K562 (cell line): ENCODE results near the gene TAL1. TPM values are rescaled to one million over a fixed set of nuclear protein-coding genes. Genes with fewer than 3 reads are reported as not detected.

Experiments
- CEBPB ChIP-seq: fragments of 450-650 bp; IDR thresholded peaks from 2 replicates; pipeline ENCODE4 v1.6.1; 2016; ENCODE audit warnings: missing genetic modification characterization, missing compliant biosample characterization
- CHAMP1 ChIP-seq: fragments of 450-650 bp; IDR thresholded peaks from 2 replicates; pipeline ENCODE4 v1.6.1; 2016; ENCODE audit warnings: mild to moderate bottlenecking
- FOXM1 ChIP-seq, 2 experiments: fragments of 450-650 bp in 1 of 2; sonication (generic) in 1 of 2; formaldehyde crosslinking in 1 of 2; IDR thresholded peaks; 2 replicates each; pipeline versions ENCODE4 v1.6.1 to v1.9.0; 2017 to 2022; ENCODE audit warnings: low read depth in 2 of 2, mild to moderate bottlenecking in 2 of 2, missing genetic modification reagents in 1 of 2, moderate library complexity in 1 of 2
- HMG20A ChIP-seq: fragments of 450-650 bp; formaldehyde crosslinking; conservative IDR thresholded peaks from 2 replicates; pipeline ENCODE4 v1.4.0; 2020; ENCODE audit warnings: mild to moderate bottlenecking, mixed read lengths
- KLF16 ChIP-seq: IDR thresholded peaks from 2 replicates; pipeline ENCODE4 v1.6.1; 2016; ENCODE audit warnings: antibody characterized with exemption
- NEUROD1 ChIP-seq: fragments of 150-350 bp; IDR thresholded peaks from 2 replicates; pipeline ENCODE4 v1.6.1; 2014; ENCODE audit warnings: borderline replicate concordance, low read length, low read depth; ENCODE audit not compliant: partially characterized antibody
- PCBP2 ChIP-seq: fragments of 200-400 bp; formaldehyde crosslinking; IDR thresholded peaks from 2 replicates; pipeline ENCODE4 v1.6.1; 2018; ENCODE audit warnings: low read length, low read depth, mild to moderate bottlenecking, moderate library complexity; ENCODE audit not compliant: poor library complexity, severe bottlenecking
- PHB ChIP-seq: fragments of 250-450 bp; sonication (Bioruptor Pico); IDR thresholded peaks from 2 replicates; pipeline ENCODE4 v1.5.0; 2021
- PHF8 ChIP-seq: fragments of 200-600 bp; sonication (generic); IDR thresholded peaks from 2 replicates; pipeline ENCODE4 v1.6.1; 2012; ENCODE audit warnings: mixed run types, mild to moderate bottlenecking, inconsistent platforms, low read length, moderate library complexity, borderline replicate concordance
- ZBTB40 ChIP-seq, 2 experiments: fragments of 450-650 bp in 1 of 2; sonication (generic) in 1 of 2; formaldehyde crosslinking in 1 of 2; IDR thresholded peaks; 2 replicates each; pipeline versions ENCODE4 v1.7.1 to v1.9.0; 2016 to 2022; ENCODE audit warnings: inconsistent platforms in 1 of 2, mild to moderate bottlenecking in 1 of 2, missing genetic modification reagents in 1 of 2
- ZNF277 ChIP-seq: fragments of 250-450 bp; sonication (Bioruptor Pico); IDR thresholded peaks from 2 replicates; pipeline ENCODE4 v1.8.0; 2022; ENCODE audit warnings: inconsistent platforms, mild to moderate bottlenecking, moderate library complexity, borderline replicate concordance
- ZNF41 ChIP-seq: fragments of 250-450 bp; sonication (Bioruptor Pico); conservative IDR thresholded peaks from 2 replicates; pipeline ENCODE4 v1.4.0; 2020; ENCODE audit warnings: mild to moderate bottlenecking
- ZNF436 ChIP-seq: fragments of 250-450, 450-650 bp; sonication (Bioruptor Pico); formaldehyde crosslinking; IDR thresholded peaks from 2 replicates; pipeline ENCODE4 v1.7.0; 2020; ENCODE audit warnings: mild to moderate bottlenecking
- ZNF785 ChIP-seq: fragments of 250-450 bp; sonication (Bioruptor Pico); IDR thresholded peaks from 2 replicates; pipeline ENCODE4 v1.4.0; 2020; ENCODE audit warnings: mild to moderate bottlenecking
- polyA plus RNA-seq, 8 experiments: library from polyadenylated mRNA; depleted of rRNA in 4 of 8; stranded (reverse) in 5 of 8; unstranded in 3 of 8; fragments of >200 nt; fragmentation: Nextera tagmentation in 2 of 8; fragmentation: Illumina TruSeq in 1 of 8; extraction: Ambion mirVana in 2 of 8; extraction: Trizol in 1 of 8; gene quantifications; 2 replicates each; pipeline versions ENCODE4 v1.2.1 to v1.2.3, GENCODE V29; 2011 to 2014; ENCODE audit warnings: inconsistent platforms in 1 of 8, missing spikeins in 1 of 8
- total RNA-seq, 7 experiments: library from RNA; depleted of rRNA in 6 of 7; stranded (reverse); fragments of >200 nt in 6 of 7; fragmentation: Illumina TruSeq in 2 of 7; extraction: Trizol in 2 of 7; gene quantifications; 2 replicates each; pipeline versions ENCODE4 v1.2.1 to v1.2.3, GENCODE V29; 2011 to 2021; ENCODE audit warnings: low replicate concordance in 1 of 7

Gene TAL1
- total and polyA plus RNA-seq, 9 of the 15 experiments (the other 6 are each of a cell fraction or from before 2014, with no cell fraction given) = 18.5 to 106 (median 59.7) TPM

- peak; percentile 66 for TF ChIP-seq ZBTB40 (IDR thresholded peaks at IDR 0.05)
- no peak for TF ChIP-seq ZBTB40 (CRISPR knock-in tag; IDR thresholded peaks at IDR 0.05)
- no peak for TF ChIP-seq PCBP2
- TF ChIP-seq FOXM1 (IDR thresholded peaks at IDR 0.05; ENCODE audit: low read depth) = peak; percentile 84
- TF ChIP-seq FOXM1 (CRISPR knock-in tag; IDR thresholded peaks at IDR 0.05; ENCODE audit: low read depth) = no peak
- no peak for TF ChIP-seq ZNF436 (CRISPR knock-in tag)
- TF ChIP-seq KLF16 = peak; percentile 98
- no peak for TF ChIP-seq HMG20A (CRISPR knock-in tag)
- peak; percentile 95 for TF ChIP-seq NEUROD1
- no peak for TF ChIP-seq CEBPB (tag)
- peak; percentile 94 for TF ChIP-seq CHAMP1
- no peak for TF ChIP-seq ZNF277
- TF ChIP-seq ZNF41 (CRISPR knock-in tag) = no peak; the same call in 1 of the 2 replicates
- TF ChIP-seq PHB = no peak
- no peak for TF ChIP-seq PHF8
- TF ChIP-seq ZNF785 (CRISPR knock-in tag) = no peak
These were observed at the start of gene TAL1 (continued) for GRCh38 chr1:47232187-47232874.
